CD4-positive, alpha-beta memory T cell (primary cell): ENCODE data around the gene MTA3. TPM values are rescaled to one million over a fixed set of nuclear protein-coding genes. Genes with fewer than 3 reads are reported as not detected.

Experiments used
- CTCF ChIA-PET: fragments of 350-600 bp; sonication (Branson Sonifier 250); formaldehyde crosslinking; loops from one replicate; lab custom pipeline; 2021; ENCODE audit warnings: inconsistent platforms; ENCODE audit not compliant: partially characterized antibody; lab: Charles Lee
- POLR2A ChIA-PET: fragments of 350-600 bp; sonication (Branson Sonifier 250); formaldehyde crosslinking; loops from one replicate; lab custom pipeline; 2021; ENCODE audit not compliant: partially characterized antibody; lab: Charles Lee
- DNase-seq, 5 donors: peaks; one replicate each; pipeline versions ENCODE4 v3.0.0 to v3.0.0-alpha.2; 2020 to 2022; ENCODE audit warnings: mixed read lengths in 1 of 5
- H3K27ac ChIP-seq: one replicate; pipeline ENCODE4 v1.7.0; 2013; ENCODE audit warnings: low read depth, low read length
- H3K27me3 ChIP-seq: 2 replicates; pipeline ENCODE4 v1.7.0; 2013; ENCODE audit warnings: mild to moderate bottlenecking, low read length, moderate library complexity; ENCODE audit not compliant: insufficient read depth
- H3K36me3 ChIP-seq: 2 replicates; pipeline ENCODE4 v1.7.0; 2013; ENCODE audit warnings: mild to moderate bottlenecking, low read length, moderate library complexity; ENCODE audit not compliant: insufficient read depth
- H3K4me1 ChIP-seq: 2 replicates; pipeline ENCODE4 v1.7.0; 2013; ENCODE audit warnings: mild to moderate bottlenecking, low read length, moderate library complexity; ENCODE audit not compliant: insufficient read depth
- H3K4me3 ChIP-seq, 2 donors: one replicate each; pipeline ENCODE4 v1.7.0; 2013; ENCODE audit warnings: low read length in 2 of 2, mild to moderate bottlenecking in 1 of 2
- H3K9me3 ChIP-seq, 2 donors: one replicate each; pipeline ENCODE4 v1.7.0; 2013; ENCODE audit warnings: low read length in 2 of 2, control low read depth in 1 of 2; ENCODE audit not compliant: control insufficient read depth in 1 of 2
- H3K27ac Mint-ChIP-seq, 7 donors: one replicate each; pipeline ENCODE4 v1.8.0; 2020 to 2021; ENCODE audit warnings: mixed read lengths in 7 of 7, mild to moderate bottlenecking in 6 of 7, inconsistent platforms in 3 of 7, moderate library complexity in 3 of 7
- H3K27me3 Mint-ChIP-seq, 2 donors: one replicate each; pipeline ENCODE4 v1.8.0; 2020 to 2021; ENCODE audit warnings: mixed read lengths in 2 of 2
- H3K36me3 Mint-ChIP-seq, 2 donors: one replicate each; pipeline ENCODE4 v1.8.0; 2020 to 2021; ENCODE audit warnings: mixed read lengths in 2 of 2, inconsistent platforms in 1 of 2, mild to moderate bottlenecking in 1 of 2
- H3K4me1 Mint-ChIP-seq, 4 donors: one replicate each; pipeline ENCODE4 v1.8.0; 2020 to 2021; ENCODE audit warnings: mixed read lengths in 4 of 4, mild to moderate bottlenecking in 1 of 4
- H3K4me3 Mint-ChIP-seq, 8 donors: one replicate each; pipeline ENCODE4 v1.8.0; 2020 to 2021; ENCODE audit warnings: mixed read lengths in 8 of 8, mild to moderate bottlenecking in 7 of 8, moderate library complexity in 6 of 8, inconsistent platforms in 3 of 8
- H3K9me3 Mint-ChIP-seq, 8 donors: one replicate each; pipeline ENCODE4 v1.8.0; 2020 to 2021; ENCODE audit warnings: mixed read lengths in 8 of 8, mild to moderate bottlenecking in 5 of 8, inconsistent platforms in 3 of 8, moderate library complexity in 1 of 8
- intact Hi-C: fragments of 100-400 bp; cut with micrococcal nuclease; formaldehyde crosslinking; loops from one replicate; pipeline ENCODE4 v1.15.1; 2023
- polyA plus RNA-seq, 2 donors: library from polyadenylated mRNA; unstranded; fragments of 300-500 nt; fragmentation: Illumina TruSeq; gene quantifications; one replicate each; pipeline ENCODE4 v1.2.3, GENCODE V29; 2021
- total RNA-seq, 2 experiments: library from RNA; stranded (reverse); gene quantifications; one replicate each; pipeline ENCODE4 v1.2.3, GENCODE V29; 2021

MTA3 gene
- total and polyA plus RNA-seq, 4 experiments from 2014 or later: 7.7 to 21.3 (median 13.3) TPM

GRCh38 chr2:42804338-42804737 lies 235.9 kb downstream of the MTA3 start:
- no peaks in the 10 kb centered on the region for H3K9me3 Mint-ChIP-seq
- H3K9me3 ChIP-seq: no peaks in the 10 kb centered on the region
- peaks cover 19 to 20% of the 10 kb centered on the region in 2 donors for H3K27me3 Mint-ChIP-seq
- H3K27ac ChIP-seq: no peak overlapping the region
- H3K36me3 Mint-ChIP-seq: no peaks in the 10 kb centered on the region
- no peak overlapping the region for H3K4me3 Mint-ChIP-seq
- peaks cover 5% of the 10 kb centered on the region for H3K4me1 ChIP-seq
- ChIA-PET CTCF (interaction anchor here (1.3 kb wide), 1 partner anchor 24 kb away, joined by 4 read pairs; no protein-coding TSS in a partner anchor), POLR2A (no interaction called here)
- H3K27me3 ChIP-seq: peaks cover 5% of the 10 kb centered on the region
- H3K27ac Mint-ChIP-seq: no peak overlapping the region
- DNase-seq: no peak
- H3K36me3 ChIP-seq: no peaks in the 10 kb centered on the region
- no peak overlapping the region for H3K4me3 ChIP-seq
- intact Hi-C loops: no loop called here
- peaks cover 2 to 10% (median 7%) of the 10 kb centered on the region in 4 donors for H3K4me1 Mint-ChIP-seq

- Mint-ChIP-seq H3K9me3 (no peaks in the 10 kb centered on the region), H3K27me3 (peaks cover 15 to 18% of the 10 kb centered on the region in 2 donors), H3K4me3 (no peak overlapping the region), H3K4me1 (peaks cover 5 to 14% (median 7%) of the 10 kb centered on the region in 4 donors), H3K27ac (peak overlapping the region in 1 of 7 donors; percentile 10), H3K36me3 (no peaks in the 10 kb centered on the region)
- POLR2A ChIA-PET: no interaction called here
- H3K9me3 ChIP-seq: no peaks in the 10 kb centered on the region
- H3K4me1 ChIP-seq: peaks cover 5% of the 10 kb centered on the region
- no peak overlapping the region for H3K27ac ChIP-seq
- peaks cover 5% of the 10 kb centered on the region for H3K27me3 ChIP-seq
- CTCF ChIA-PET: interaction anchor here (1.3 kb wide), 1 partner anchor 23 kb away, joined by 4 read pairs; no protein-coding TSS in a partner anchor
- H3K36me3 ChIP-seq: no peaks in the 10 kb centered on the region
- intact Hi-C loops: no loop called here
- no peak overlapping the region for H3K4me3 ChIP-seq
- DNase-seq: no peak
These were observed 236.5 kb downstream of the MTA3 start for GRCh38 chr2:42804891-42805290.

Other genes with a start within 250 kb of the MTA3 start
- gene COX7A2L, start 207.4 kb upstream of the MTA3 start, total RNA-seq: 10 to 100 TPM; 77.2 to 77.7 TPM
- 100 to 1,000 TPM; 170 to 267 TPM for gene COX7A2L, start 207.4 kb upstream of the MTA3 start, polyA plus RNA-seq
- not detected for gene KCNG3, start 74.7 kb upstream of the MTA3 start, total RNA-seq
- gene KCNG3, start 74.7 kb upstream of the MTA3 start, polyA plus RNA-seq: not detected
- not detected for gene OXER1, start 195.5 kb downstream of the MTA3 start, total RNA-seq
- not detected for gene OXER1, start 195.5 kb downstream of the MTA3 start, polyA plus RNA-seq
- gene HAAO, start 224.0 kb downstream of the MTA3 start, total RNA-seq: under 1 TPM in 1 of 2 experiments, not detected in 1; 0.44 TPM
- gene HAAO, start 224.0 kb downstream of the MTA3 start, polyA plus RNA-seq: under 1 TPM in 1 of 2 donors, not detected in 1; 0.21 TPM